Endothelial cell of hepatic sinusoid (primary cell): ENCODE results near the gene FAF1.

Source experiments
- in situ Hi-C: cut with HindIII; loops from 2 replicates; pipeline ENCODE4 v1.10.0; 2017; ENCODE audit warnings: low sequenced_read_pairs

Gene FAF1

DNA sequence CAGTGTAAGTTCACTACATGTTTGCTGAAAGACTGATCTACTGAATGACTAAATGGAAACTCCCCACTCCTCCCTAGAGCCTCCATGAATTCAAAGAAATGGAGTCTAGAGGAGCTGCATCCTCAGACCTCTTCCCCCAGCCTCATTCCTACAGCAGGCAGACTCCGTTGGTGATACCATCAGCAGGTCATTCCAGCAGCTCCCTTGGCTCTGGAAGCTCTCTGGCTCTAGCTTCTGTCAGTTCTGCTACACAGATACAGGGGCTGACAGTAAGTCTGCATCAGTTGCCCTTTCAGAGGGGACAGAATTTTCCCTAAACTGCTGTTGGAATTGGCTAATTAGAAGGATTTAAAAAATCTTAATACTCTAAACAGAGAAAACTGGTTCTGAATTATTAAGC, 505.2 kb downstream of the FAF1 start:
- in situ Hi-C loops: no loop called here

DNA sequence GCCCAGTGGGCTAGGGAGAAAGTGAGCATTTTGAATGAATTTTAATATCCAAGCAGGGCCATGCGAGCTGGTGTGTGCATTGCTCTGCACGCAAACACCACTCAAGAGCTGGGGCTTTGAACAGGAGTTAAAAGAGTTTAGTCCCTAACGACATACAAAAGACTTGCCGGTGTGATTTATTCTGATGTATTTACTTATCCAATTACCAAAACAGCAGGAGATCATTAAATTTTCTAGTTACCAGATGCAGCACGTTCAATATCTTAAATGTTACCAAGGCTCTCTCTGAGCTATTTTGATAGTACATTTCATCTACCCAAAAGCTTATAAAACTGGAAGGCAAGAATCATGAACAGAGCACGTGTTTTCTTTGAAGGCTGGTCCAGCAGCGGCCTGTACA, 506.8 kb downstream of the FAF1 start:
- in situ Hi-C loops: no loop called here

DNA sequence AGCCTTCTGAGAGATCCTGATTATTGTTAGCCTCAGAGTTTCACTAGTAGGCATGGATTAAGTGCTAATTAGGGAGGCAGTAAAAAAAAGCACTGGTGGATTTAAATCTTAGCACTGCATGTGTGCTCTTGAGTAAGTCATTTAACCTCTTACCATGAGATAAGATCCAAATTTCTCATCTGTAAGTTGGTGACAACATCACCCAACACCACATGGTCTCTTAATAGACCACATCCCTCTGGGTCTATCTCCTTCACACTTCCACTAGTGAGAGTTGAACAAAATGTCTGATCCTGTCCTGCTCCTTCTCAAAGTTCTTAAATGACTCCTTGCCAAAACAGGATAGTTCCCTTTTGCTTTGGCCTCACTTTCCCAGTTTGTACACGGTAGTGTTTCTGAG, 507.4 kb downstream of the FAF1 start:
- in situ Hi-C loops: no loop called here

DNA sequence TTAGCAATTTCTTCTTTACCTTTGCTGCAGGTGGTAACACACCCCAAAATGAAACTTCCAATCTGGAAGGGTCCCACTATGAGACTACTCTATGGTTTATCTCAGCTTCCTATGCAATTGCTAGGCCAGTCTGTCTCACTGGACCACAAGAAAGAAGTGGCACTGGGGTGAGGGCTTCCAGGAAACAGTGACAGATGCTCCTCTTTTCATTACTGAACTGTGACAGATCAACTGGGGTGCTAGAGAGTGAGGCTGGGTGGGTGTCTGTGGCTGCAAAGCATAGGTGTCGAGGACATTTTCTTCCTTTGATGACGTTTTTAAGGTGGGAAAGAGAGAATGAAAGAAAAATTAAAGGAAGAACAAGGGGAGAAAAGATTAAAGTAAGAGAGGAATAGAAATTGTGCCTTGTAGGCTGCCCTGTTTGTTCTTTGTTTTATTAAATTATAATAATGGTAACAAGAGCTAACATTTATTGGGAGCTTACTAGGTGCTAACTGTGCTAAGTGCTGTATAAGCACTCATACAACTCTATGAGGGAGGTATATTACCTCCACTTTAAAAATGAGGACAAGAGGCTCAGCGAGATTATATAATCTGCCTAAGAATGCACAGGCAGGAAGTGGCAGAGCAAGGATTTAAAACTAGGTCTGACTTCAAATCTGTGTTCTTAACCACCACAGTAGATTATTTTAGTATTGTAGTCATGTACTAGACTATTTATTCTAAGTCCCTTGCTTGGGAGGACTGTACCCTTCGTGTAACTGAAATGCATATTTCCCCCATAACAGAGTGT, 509.0 kb downstream of the FAF1 start:
- in situ Hi-C loops: no loop called here

- in situ Hi-C loops: loop anchor here (5.0 kb wide), 1 partner anchor 101 kb away; no protein-coding TSS in a partner anchor
These were observed 512.1 kb downstream of the FAF1 start for GRCh38 chr1:50447961-50448360.

- in situ Hi-C loops: no loop called here
These were observed 518.9 kb downstream of the FAF1 start for GRCh38 chr1:50441183-50441582.

DNA sequence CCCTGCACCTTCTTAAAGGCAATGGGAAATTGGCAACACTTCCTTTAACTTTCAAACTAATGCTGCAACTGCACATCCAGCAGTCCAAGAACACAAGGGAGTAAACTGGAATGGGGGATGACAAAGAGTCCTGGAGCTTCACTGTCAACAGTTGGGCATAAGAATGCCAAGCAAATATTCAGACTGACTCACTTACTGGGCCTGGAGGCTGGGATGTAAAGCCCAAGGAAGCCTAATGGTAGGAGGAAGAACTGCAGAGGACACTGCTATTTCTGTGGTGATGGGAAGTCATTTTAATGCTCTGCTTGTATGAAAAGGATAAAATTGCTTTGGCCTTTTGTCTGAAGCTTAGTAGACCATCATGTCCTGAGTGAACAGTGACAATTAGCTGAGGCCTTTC, 521.1 kb downstream of the FAF1 start:
- in situ Hi-C loops: no loop called here

GRCh38 chr1:50436489-50436888, 523.6 kb downstream of the FAF1 start:
- in situ Hi-C loops: no loop called here

- in situ Hi-C loops: no loop called here
These were observed 530.1 kb downstream of the FAF1 start for GRCh38 chr1:50430010-50430405.

- in situ Hi-C loops: no loop called here
These were observed 532.0 kb downstream of the FAF1 start for GRCh38 chr1:50427818-50428779.

GRCh38 chr1:50427086-50427817, 532.8 kb downstream of the FAF1 start:
- in situ Hi-C loops: no loop called here

DNA sequence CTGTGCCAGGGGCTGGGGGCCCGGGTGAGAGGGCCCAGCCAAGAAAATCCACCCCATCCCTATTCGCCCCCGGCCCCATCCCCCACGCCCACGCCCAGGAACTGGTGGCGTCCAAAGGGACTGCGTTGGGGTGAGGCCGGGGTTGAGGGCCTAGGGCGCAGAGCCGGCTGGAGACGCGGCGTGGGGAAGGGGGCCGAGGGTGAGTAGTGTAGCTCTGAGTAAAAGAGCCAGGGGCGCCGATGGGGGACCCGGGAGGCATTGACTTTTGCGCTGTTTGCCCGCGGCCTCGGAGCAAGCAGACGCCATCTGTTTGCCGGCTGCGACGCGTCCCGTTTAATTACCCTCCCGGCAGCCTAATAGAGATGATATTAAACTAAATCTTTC, 533.4 kb downstream of the FAF1 start:
- in situ Hi-C loops: no loop called here

- in situ Hi-C loops: no loop called here
These were observed 533.9 kb downstream of the FAF1 start for GRCh38 chr1:50426108-50426700.

GRCh38 chr1:50425376-50426107, 534.5 kb downstream of the FAF1 start:
- in situ Hi-C loops: no loop called here

DNA sequence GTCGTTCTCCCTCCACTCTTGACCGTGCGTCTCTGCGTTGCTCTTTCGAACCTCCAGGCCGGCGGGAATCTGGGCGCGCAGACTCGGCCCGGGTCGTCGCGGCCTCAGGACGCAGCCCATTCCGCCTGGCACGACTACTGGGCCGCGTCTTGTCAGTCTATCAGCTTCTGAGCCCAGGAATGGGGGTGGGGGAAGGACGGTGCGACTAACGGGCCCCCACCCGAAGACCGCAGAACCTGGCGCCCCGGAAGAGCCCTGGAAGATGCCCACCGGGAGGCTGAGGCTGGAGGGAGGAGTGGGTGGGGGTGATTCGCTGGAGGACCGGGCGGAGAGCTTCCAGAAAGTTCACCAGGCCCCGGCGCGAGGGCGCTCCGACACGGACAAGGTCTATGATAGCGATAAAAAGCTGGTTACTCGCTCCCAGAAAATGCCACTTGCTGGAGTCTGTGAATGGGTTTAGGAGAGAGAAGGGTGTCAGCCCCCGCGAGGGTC, 535.1 kb downstream of the FAF1 start:
- in situ Hi-C loops: no loop called here

- in situ Hi-C loops: no loop called here
These were observed 535.8 kb downstream of the FAF1 start for GRCh38 chr1:50424045-50424883.

DNA sequence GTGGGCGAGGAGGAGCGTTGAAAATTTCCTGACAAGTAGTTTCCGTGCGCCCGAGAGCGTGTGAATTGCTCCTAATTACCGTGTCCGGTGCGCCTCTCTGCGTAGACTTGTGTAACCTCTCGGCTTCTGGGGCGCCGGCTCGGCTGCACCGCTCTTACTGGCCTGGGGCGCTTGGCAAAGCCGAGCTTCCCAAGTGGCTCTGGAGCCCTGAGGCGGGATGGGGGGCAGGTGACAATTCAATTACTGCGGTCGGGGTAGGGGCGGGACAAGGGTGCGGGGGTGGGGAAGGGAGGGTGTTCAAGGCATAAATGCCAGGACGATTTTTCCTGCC, 536.4 kb downstream of the FAF1 start:
- in situ Hi-C loops: no loop called here

DNA sequence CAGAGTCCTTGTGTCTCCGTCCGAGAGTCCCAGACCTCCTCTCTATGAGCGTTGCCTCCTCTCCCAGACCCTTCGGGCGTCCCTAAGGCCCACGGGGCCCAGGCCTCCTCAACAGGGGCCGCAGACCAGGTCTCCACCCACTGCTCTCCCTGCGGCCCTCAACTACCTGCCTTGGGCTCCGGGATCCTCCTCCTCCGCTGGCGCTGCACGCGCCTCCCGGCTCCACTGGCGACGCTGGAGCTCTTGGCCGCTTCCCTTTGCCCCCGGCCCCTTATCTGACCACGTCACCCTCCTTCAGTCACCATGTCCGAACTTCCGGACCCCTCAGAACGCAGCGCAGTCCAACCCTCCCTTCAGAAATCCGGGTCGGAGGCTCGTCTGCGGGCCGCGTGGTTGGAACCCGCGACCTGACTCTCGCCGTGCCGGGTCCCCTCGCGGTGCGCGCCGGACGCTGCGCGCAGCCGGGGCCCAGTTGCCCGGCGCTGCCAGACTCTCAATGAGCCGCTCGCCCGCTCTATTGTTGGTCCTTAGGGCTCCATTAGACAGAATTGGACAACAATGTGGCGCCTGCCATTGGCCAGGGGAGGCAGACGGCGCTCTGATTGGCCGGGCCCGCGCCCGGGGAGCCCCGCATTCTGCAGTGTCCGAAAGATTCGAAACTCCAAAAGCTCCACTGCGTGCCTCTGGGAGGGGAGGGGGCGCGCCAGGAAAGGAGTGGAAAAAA, 537.0 kb downstream of the FAF1 start, which contains the start of gene DMRTA2:
DMRTA2 (minus strand) TSS at position 498 of the 724 bp plus-strand sequence. CDS start 1,907 bp downstream, outside the sequence.
- in situ Hi-C loops: no loop called here

- in situ Hi-C loops: no loop called here
These were observed 537.5 kb downstream of the FAF1 start for GRCh38 chr1:50422675-50422945.
